Activated CD4-positive, alpha-beta T cell treated with anti-CD3 and anti-CD28 coated beads for 36 hours (primary cell): ENCODE data around the gene AHRR. TPM values are rescaled to one million over a fixed set of nuclear protein-coding genes. Genes with fewer than 3 reads are reported as not detected.
A peak's percentile ranks its signal among the peaks of the same experiment; 100 is the strongest.

ENCODE experiments used
- ATAC-seq: fragments of 200-7000 bp; cut with Tn5 transposase; one replicate; pipeline ENCODE4 v1.10.0; 2021; ENCODE audit warnings: mild to moderate bottlenecking, moderate library complexity
- CTCF ChIA-PET: fragments of 350-600 bp; sonication (Branson Sonifier 250); formaldehyde crosslinking; loops from one replicate; lab custom pipeline; 2021; ENCODE audit warnings: antibody characterized with exemption; lab: Charles Lee
- POLR2A ChIA-PET: fragments of 350-600 bp; sonication (Branson Sonifier 250); formaldehyde crosslinking; loops from one replicate; lab custom pipeline; 2021; ENCODE audit warnings: antibody characterized with exemption, inconsistent platforms; lab: Charles Lee
- DNase-seq: peaks from one replicate; pipeline ENCODE4 v3.0.0-alpha.2; 2020
- H3K27ac Mint-ChIP-seq: one replicate; pipeline ENCODE4 v1.8.0; 2021; ENCODE audit warnings: mixed read lengths
- H3K27me3 Mint-ChIP-seq: one replicate; pipeline ENCODE4 v1.8.0; 2021; ENCODE audit warnings: mixed read lengths
- H3K36me3 Mint-ChIP-seq: one replicate; pipeline ENCODE4 v1.8.0; 2021; ENCODE audit warnings: low read depth, mixed read lengths
- H3K4me1 Mint-ChIP-seq: one replicate; pipeline ENCODE4 v1.8.0; 2021; ENCODE audit warnings: mixed read lengths
- H3K4me3 Mint-ChIP-seq: one replicate; pipeline ENCODE4 v1.8.0; 2021; ENCODE audit warnings: mild to moderate bottlenecking, moderate library complexity, mixed read lengths
- H3K9me3 Mint-ChIP-seq: one replicate; pipeline ENCODE4 v1.8.0; 2021; ENCODE audit warnings: low read depth, mixed read lengths
- intact Hi-C, 2 experiments: fragments of 100-400 bp; cut with DNase I in 1 of 2; cut with micrococcal nuclease in 1 of 2; formaldehyde crosslinking; loops; one replicate each; pipeline versions ENCODE4 v1.14.2 to v1.15.1; 2022 to 2024; cut with DNase I, micrococcal nuclease
- total RNA-seq, 2 experiments: library from RNA; stranded (reverse); gene quantifications; one replicate each; pipeline ENCODE4 v1.2.3, GENCODE V29; 2021

AHRR gene
- total RNA-seq, 2 experiments from 2014 or later: 15.1 to 20.5 TPM

GRCh38 chr5:459562-460272 is 138.2 kb downstream of the AHRR start:
- CTCF ChIA-PET: interaction anchor here (0.6 to 1.9 kb wide), 3 partner anchors 13 to 486 kb away, joined by 3 to 6 read pairs (median 3); no protein-coding TSS in a partner anchor
- POLR2A ChIA-PET: no interaction called here

DNA sequence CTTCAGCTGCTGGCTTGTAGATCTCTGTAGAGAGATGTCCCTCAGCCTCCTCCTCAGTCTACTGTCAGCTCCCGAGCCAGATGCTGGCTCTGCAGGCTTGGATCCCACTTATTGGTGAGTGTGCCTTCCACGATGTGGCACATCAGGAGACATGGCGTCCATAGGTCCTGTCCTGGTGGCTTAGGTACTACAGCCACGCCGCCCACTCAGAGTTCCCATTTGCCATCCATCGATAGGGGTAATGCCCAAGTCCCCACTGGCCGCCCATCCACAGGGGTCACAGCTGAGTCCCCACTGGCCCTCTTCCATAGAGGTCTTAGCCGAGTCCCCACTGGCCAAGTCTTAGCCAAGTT is 138.7 kb downstream of the AHRR start:
- H3K4me3 Mint-ChIP-seq: peak overlapping the region; percentile 40
- DNase-seq: no peak

More at GRCh38 chr5:459562-460272, 138.2 kb downstream of the AHRR start:
- Mint-ChIP-seq H3K4me1 (peaks cover 73% of the 10 kb centered on the region), H3K36me3 (peaks cover 82% of the 10 kb centered on the region), H3K27ac (peak overlapping the region; percentile 97), H3K9me3 (no peaks in the 10 kb centered on the region), H3K27me3 (no peaks in the 10 kb centered on the region), H3K4me3 (peak overlapping the region; percentile 40)
- intact Hi-C loops: loop anchor here (1.0 to 5.0 kb wide), 6 partner anchors 14 to 242 kb away; partner anchors contain the start of genes CCDC127 (in 1 of the 2), EXOC3 (in 1 of the 2) and SDHA (in 1 of the 2)
- DNase-seq: peak; percentile 8
- ATAC-seq: no peak

DNA sequence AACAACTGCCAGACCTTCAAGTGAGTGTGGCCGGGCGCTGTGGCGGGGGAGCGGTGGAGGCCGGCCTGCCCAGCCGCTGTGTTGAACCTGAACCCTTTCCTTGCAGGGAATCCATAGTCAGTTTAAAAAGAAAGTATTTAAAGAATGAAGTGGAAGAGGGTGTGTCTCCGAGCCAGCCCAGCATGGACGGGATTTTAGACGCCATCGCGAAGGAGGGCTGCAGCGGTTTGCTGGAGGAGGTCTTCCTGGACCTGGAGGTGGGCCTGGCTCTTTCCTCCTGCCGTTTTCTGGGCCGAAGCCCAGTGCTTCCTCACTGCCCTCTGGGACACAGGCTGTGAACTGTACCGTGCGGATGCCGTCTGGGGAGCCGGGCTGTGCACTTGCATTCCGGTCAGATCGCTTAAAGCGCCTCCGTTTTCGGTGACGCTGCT is 140.6 kb downstream of the AHRR start:
- no peaks in the 10 kb centered on the region for H3K27me3 Mint-ChIP-seq
- POLR2A ChIA-PET: no interaction called here
- peaks cover 65% of the 10 kb centered on the region for H3K4me1 Mint-ChIP-seq
- ATAC-seq: no peak
- peak overlapping the region; percentile 82 for H3K27ac Mint-ChIP-seq
- DNase-seq: peak; percentile 5
- CTCF ChIA-PET: no interaction called here
- no peaks in the 10 kb centered on the region for H3K9me3 Mint-ChIP-seq
- H3K36me3 Mint-ChIP-seq: peaks cover 72% of the 10 kb centered on the region
- H3K4me3 Mint-ChIP-seq: no peak overlapping the region
- intact Hi-C loops: no loop called here

More for the DNA sequence above, 138.7 kb downstream of the AHRR start:
- peaks cover 68% of the 10 kb centered on the region for H3K4me1 Mint-ChIP-seq
- H3K9me3 Mint-ChIP-seq: no peaks in the 10 kb centered on the region
- intact Hi-C loops: no loop called here
- peaks cover 80% of the 10 kb centered on the region for H3K36me3 Mint-ChIP-seq
- CTCF ChIA-PET: interaction anchor here (0.7 to 1.9 kb wide), 2 partner anchors 12 to 14 kb away, joined by 3 to 6 read pairs; no protein-coding TSS in a partner anchor
- no peak for ATAC-seq
- POLR2A ChIA-PET: interaction anchor here (1.0 kb wide), 1 partner anchor 12 kb away, joined by 3 read pairs; no protein-coding TSS in a partner anchor
- no peaks in the 10 kb centered on the region for H3K27me3 Mint-ChIP-seq
- peak overlapping the region; percentile 97 for H3K27ac Mint-ChIP-seq

- H3K9me3 Mint-ChIP-seq: no peaks in the 10 kb centered on the region
- POLR2A ChIA-PET: no interaction called here
- H3K36me3 Mint-ChIP-seq: peaks cover 62% of the 10 kb centered on the region
- peaks cover 61% of the 10 kb centered on the region for H3K4me1 Mint-ChIP-seq
- ATAC-seq (no peak), DNase-seq (peak; percentile 3)
- peak overlapping the region; percentile 78 for H3K27ac Mint-ChIP-seq
- no peak overlapping the region for H3K4me3 Mint-ChIP-seq
- CTCF ChIA-PET: no interaction called here
- H3K27me3 Mint-ChIP-seq: no peaks in the 10 kb centered on the region
- intact Hi-C loops: no loop called here
These were observed 141.8 kb downstream of the AHRR start for GRCh38 chr5:463301-463700.

GRCh38 chr5:463952-464351 is 142.4 kb downstream of the AHRR start:
- H3K27me3 Mint-ChIP-seq: no peaks in the 10 kb centered on the region
- peak overlapping the region; percentile 36 for H3K4me3 Mint-ChIP-seq
- intact Hi-C loops: loop anchor here in 1 of 2 experiments (1.0 kb wide), 1 partner anchor 8 kb away; no protein-coding TSS in a partner anchor
- no peaks in the 10 kb centered on the region for H3K9me3 Mint-ChIP-seq
- peak overlapping the region; percentile 88 for H3K27ac Mint-ChIP-seq
- ATAC-seq: peak; percentile 52
- ChIA-PET CTCF (interaction anchor here (0.6 kb wide), 1 partner anchor 205 kb away, joined by 4 read pairs; no protein-coding TSS in a partner anchor), POLR2A (no interaction called here)
- peak; percentile 78 for DNase-seq
- peaks cover 60% of the 10 kb centered on the region for H3K36me3 Mint-ChIP-seq
- H3K4me1 Mint-ChIP-seq: peaks cover 54% of the 10 kb centered on the region

GRCh38 chr5:464446-464842 is 142.9 kb downstream of the AHRR start:
- peaks cover 59% of the 10 kb centered on the region for H3K36me3 Mint-ChIP-seq
- H3K9me3 Mint-ChIP-seq: no peaks in the 10 kb centered on the region
- ChIA-PET POLR2A (no interaction called here), CTCF (no interaction called here)
- H3K4me3 Mint-ChIP-seq: peak overlapping the region; percentile 36
- peak overlapping the region; percentile 88 for H3K27ac Mint-ChIP-seq
- DNase-seq (peak; percentile 8), ATAC-seq (peak; percentile 13)
- no peaks in the 10 kb centered on the region for H3K27me3 Mint-ChIP-seq
- H3K4me1 Mint-ChIP-seq: peaks cover 51% of the 10 kb centered on the region
- intact Hi-C loops: loop anchor here in 1 of 2 experiments (1.0 kb wide), 1 partner anchor 8 kb away; no protein-coding TSS in a partner anchor

DNA sequence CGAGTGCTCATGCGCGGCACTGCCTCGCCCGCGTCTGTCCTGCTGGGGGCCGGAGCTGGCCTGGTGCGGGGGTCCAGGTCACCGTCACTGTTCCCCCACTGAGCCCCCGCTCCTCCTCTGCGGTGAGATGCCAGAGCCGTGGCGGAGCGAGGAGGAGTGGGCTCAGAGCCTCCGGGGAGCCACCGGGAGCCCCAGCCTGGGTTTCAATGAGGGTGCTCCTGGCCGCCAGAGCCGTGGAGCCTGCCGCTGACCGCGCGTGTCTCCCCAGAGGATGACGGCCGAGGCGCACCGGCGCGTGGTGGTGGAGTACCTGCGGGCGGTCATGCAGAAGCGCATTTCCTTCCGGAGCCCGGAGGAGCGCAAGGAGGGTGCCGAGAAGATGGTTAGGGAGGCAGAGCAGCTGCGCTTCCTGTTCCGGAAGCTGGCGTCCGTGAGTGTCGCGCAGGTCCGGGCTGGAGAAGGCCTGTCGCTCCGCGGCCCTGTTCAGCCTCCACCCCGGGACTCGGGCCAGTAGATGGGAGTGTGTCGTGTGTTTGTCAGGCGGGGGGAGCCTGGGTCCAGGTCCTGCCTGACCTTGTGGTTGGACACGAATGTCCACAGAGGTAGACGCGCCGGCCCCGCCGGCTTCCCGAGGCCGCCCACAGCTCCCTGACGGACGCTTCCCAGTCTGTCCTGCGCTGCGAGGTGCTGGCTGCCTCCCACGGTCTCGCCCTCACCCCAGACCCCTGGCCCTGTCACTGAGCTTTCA is 143.5 kb downstream of the AHRR start:
- peak overlapping the region; percentile 17 for H3K27ac Mint-ChIP-seq
- CTCF ChIA-PET: no interaction called here
- H3K36me3 Mint-ChIP-seq: peaks cover 59% of the 10 kb centered on the region

DNA sequence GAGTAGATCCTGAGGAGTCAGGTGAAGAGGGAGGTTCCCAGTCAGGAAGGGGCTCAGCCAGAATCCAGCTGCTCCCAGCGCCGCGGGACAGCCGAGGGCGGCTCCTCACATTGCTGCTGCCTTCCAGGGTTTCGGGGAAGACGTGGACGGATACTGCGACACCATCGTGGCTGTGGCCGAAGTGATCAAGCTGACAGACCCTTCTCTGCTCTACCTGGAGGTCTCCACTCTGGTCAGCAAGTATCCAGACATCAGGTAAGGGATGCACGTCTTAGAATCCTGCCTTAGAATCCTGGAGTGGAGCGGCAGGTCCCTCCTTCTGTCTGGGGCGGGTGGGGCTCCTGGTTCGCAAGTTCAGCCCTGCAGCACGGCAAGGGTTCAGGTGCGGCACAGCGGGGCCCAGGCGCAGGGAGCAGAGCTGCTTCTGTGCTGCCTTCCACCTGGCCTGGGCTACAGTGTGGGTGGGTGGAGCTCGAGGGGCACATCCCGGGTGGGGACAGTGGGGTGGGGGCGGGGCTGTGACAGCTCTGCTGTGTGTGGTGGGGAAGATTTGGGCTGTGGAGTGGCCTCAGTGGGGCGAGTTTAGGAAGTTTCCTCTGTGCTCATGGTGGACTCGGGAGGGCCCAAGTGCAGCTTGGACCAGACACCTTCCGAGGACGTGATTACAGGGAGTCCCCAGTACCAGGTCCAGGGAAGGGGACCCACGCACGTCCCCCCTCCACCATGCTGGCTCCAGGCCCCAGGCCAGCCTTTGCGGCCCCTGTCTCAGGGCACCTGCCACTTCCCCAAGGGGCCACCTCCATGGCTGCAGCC is 144.3 kb downstream of the AHRR start:
- H3K27me3 Mint-ChIP-seq: no peaks in the 10 kb centered on the region
- H3K36me3 Mint-ChIP-seq: peaks cover 53% of the 10 kb centered on the region
- intact Hi-C loops: no loop called here
- peaks cover 46% of the 10 kb centered on the region for H3K4me1 Mint-ChIP-seq
- DNase-seq: peak; percentile 6
- no peak overlapping the region for H3K4me3 Mint-ChIP-seq
- peak overlapping the region; percentile 17 for H3K27ac Mint-ChIP-seq
- ATAC-seq: no peak
- ChIA-PET CTCF (interaction anchor here (0.8 kb wide), 1 partner anchor 241 kb away, joined by 3 read pairs; no protein-coding TSS in a partner anchor), POLR2A (no interaction called here)
- H3K9me3 Mint-ChIP-seq: no peaks in the 10 kb centered on the region

More for the DNA sequence above, 143.5 kb downstream of the AHRR start:
- ATAC-seq (no peak), DNase-seq (peak; percentile 4)
- Mint-ChIP-seq H3K4me1 (peaks cover 46% of the 10 kb centered on the region), H3K9me3 (no peaks in the 10 kb centered on the region), H3K27me3 (no peaks in the 10 kb centered on the region), H3K4me3 (no peak overlapping the region)
- intact Hi-C loops: loop anchor here in 1 of 2 experiments (1.0 kb wide), 1 partner anchor 7 kb away; no protein-coding TSS in a partner anchor
- POLR2A ChIA-PET: no interaction called here

DNA sequence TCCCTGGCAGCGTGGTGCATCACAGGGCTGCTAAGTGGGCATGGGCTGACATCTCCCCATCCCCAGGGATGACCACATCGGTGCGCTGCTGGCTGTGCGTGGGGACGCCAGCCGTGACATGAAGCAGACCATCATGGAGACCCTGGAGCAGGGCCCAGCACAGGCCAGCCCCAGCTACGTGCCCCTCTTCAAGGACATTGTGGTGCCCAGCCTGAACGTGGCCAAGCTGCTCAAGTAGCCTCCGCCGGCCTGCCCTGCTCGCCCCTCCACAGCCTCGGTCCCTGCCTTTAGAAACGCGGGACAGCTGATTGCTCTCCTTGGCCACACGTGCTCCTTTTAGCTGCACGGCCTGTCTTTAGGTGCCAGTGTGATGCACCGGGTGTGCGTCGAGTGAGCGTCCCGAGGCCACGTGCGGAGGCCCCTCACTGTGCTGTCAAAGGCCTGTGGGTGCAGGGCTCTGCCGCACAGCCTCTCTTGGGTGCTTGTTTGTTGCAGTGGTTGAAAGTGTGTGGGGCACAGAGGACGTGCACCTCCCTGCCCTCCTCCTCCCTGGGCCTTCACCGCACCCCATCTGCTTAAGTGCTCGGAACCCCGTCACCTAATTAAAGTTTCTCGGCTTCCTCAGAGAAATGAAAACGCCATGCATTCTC is 145.3 kb downstream of the AHRR start:
- Mint-ChIP-seq H3K4me3 (no peak overlapping the region), H3K4me1 (peaks cover 50% of the 10 kb centered on the region), H3K36me3 (peaks cover 58% of the 10 kb centered on the region), H3K27ac (no peak overlapping the region), H3K9me3 (no peaks in the 10 kb centered on the region), H3K27me3 (no peaks in the 10 kb centered on the region)
- DNase-seq (peak; percentile 5), ATAC-seq (no peak)
- ChIA-PET POLR2A (no interaction called here), CTCF (no interaction called here)
- intact Hi-C loops: no loop called here

- intact Hi-C loops: no loop called here
- Mint-ChIP-seq H3K27me3 (no peaks in the 10 kb centered on the region), H3K36me3 (peaks cover 44% of the 10 kb centered on the region), H3K4me1 (peaks cover 36% of the 10 kb centered on the region), H3K27ac (no peak overlapping the region), H3K9me3 (no peaks in the 10 kb centered on the region), H3K4me3 (no peak overlapping the region)
- ATAC-seq (no peak), DNase-seq (peak; percentile 6)
- ChIA-PET POLR2A (no interaction called here), CTCF (interaction anchor here (0.7 kb wide), 1 partner anchor 19 kb away, joined by 3 read pairs; no protein-coding TSS in a partner anchor)
These were observed 146.9 kb downstream of the AHRR start for GRCh38 chr5:468401-468800.
